Astrocyte of the cerebellum (primary cell): ENCODE results near the gene TNFRSF21.

Experiments used
- DNase-seq: peaks from one replicate; pipeline ENCODE4 v3.0.0-alpha.2; 2011; ENCODE audit warnings: low read depth
- H3K4me3 ChIP-seq: 2 replicates; pipeline ENCODE4 v1.5.1; 2011; ENCODE audit warnings: mild to moderate bottlenecking, low read depth, low read length, moderate library complexity
- CTCF ChIP-seq: IDR thresholded peaks from 2 replicates; pipeline ENCODE4 v1.5.1; 2012; ENCODE audit warnings: low read length, low read depth, moderate library complexity, mild to moderate bottlenecking; ENCODE audit errors: missing control alignments
- in situ Hi-C: cut with HindIII; loops from 2 replicates; pipeline ENCODE4 v1.10.0; 2017; ENCODE audit warnings: low sequenced_read_pairs

TNFRSF21 gene

GRCh38 chr6:47303342-47303741 is 6.4 kb downstream of the TNFRSF21 start:
- no peak for DNase-seq
- H3K4me3 ChIP-seq, result no peak overlapping the region
- TF ChIP-seq CTCF, result no peak
- in situ Hi-C loops, result no loop called here

GRCh38 chr6:47302043-47302442 is 7.7 kb downstream of the TNFRSF21 start:
- in situ Hi-C loops, result no loop called here
- no peak overlapping the region for H3K4me3 ChIP-seq
- DNase-seq, result no peak
- no peak for TF ChIP-seq CTCF

- in situ Hi-C loops, result no loop called here
- no peak for TF ChIP-seq CTCF
- no peak for DNase-seq
- no peak overlapping the region for H3K4me3 ChIP-seq
Measured at GRCh38 chr6:47301441-47301840, 8.3 kb downstream of the TNFRSF21 start.

- TF ChIP-seq CTCF, result no peak
- H3K4me3 ChIP-seq, result no peak overlapping the region
- no peak for DNase-seq
- in situ Hi-C loops, result no loop called here
Measured at GRCh38 chr6:47300417-47300816, 9.3 kb downstream of the TNFRSF21 start.

- no peak for TF ChIP-seq CTCF
- no peak for DNase-seq
- in situ Hi-C loops, result no loop called here
- H3K4me3 ChIP-seq, result no peak overlapping the region
Measured at GRCh38 chr6:47299965-47300364, 9.7 kb downstream of the TNFRSF21 start.

- H3K4me3 ChIP-seq, result no peak overlapping the region
- TF ChIP-seq CTCF, result no peak
- no peak for DNase-seq
- in situ Hi-C loops, result no loop called here
Measured at GRCh38 chr6:47298475-47298874, 11.2 kb downstream of the TNFRSF21 start.

GRCh38 chr6:47294990-47295389 is 14.7 kb downstream of the TNFRSF21 start:
- H3K4me3 ChIP-seq, result no peak overlapping the region

More at GRCh38 chr6:47294990-47295389, 14.7 kb downstream of the TNFRSF21 start:
- in situ Hi-C loops, result no loop called here
- TF ChIP-seq CTCF, result no peak
- no peak for DNase-seq
